ENCODE data around the gene SMCR8.
A peak's percentile ranks its signal among the peaks of the same experiment; 100 is the strongest.
"Not testable (repeated sequence)": the region's sequence is repeated elsewhere in the genome, so short reads cannot be mapped to it uniquely, and the experiment has no call there.

SMCR8 gene, protein sequence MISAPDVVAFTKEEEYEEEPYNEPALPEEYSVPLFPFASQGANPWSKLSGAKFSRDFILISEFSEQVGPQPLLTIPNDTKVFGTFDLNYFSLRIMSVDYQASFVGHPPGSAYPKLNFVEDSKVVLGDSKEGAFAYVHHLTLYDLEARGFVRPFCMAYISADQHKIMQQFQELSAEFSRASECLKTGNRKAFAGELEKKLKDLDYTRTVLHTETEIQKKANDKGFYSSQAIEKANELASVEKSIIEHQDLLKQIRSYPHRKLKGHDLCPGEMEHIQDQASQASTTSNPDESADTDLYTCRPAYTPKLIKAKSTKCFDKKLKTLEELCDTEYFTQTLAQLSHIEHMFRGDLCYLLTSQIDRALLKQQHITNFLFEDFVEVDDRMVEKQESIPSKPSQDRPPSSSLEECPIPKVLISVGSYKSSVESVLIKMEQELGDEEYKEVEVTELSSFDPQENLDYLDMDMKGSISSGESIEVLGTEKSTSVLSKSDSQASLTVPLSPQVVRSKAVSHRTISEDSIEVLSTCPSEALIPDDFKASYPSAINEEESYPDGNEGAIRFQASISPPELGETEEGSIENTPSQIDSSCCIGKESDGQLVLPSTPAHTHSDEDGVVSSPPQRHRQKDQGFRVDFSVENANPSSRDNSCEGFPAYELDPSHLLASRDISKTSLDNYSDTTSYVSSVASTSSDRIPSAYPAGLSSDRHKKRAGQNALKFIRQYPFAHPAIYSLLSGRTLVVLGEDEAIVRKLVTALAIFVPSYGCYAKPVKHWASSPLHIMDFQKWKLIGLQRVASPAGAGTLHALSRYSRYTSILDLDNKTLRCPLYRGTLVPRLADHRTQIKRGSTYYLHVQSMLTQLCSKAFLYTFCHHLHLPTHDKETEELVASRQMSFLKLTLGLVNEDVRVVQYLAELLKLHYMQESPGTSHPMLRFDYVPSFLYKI

DNA sequence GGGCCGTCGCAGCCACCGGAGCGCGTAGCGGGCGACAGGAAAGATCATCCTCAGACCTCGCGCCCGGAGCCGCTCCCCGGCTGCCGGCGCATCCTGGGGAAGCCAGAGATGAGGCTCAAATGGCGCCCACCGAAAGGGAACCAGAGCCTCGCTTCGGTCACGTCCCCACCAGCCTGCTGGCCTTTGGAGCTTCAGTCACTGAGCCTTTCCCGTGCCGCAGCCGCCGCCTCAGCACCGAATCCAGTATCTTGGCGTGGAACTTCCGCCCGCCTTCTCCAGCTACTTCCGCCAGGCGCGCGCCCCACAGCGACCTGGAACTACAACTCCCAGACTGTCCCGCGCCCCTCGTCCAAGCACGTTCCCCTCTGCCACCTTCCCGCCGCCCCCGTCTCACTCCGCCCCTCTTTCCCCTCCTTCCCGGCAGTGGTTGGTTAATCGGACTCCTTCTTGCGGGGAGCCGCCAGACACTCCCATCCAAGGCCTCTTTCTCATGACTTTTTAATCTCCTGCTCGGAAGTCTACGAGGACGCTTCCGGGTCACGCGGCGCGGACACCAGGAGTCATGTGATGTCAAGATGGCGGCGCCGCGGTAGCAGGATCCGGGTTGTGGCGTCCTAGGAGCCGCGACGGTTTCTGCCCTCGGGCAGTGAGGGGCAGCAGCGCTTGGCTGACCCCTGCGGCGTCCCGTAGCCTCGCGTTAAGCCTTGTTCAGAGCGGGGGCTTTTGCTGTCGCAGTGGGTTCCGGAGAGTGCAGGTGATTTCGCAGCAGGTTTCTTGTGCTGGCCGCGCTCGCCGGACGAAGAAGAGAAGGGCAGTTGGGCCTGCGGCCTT, at the start of gene SMCR8, which contains the start of gene TOP3A:
Gene SMCR8 (plus strand): TSS at position 563 of the 831 bp plus-strand sequence. CDS start 497 bp downstream, outside the sequence.
Gene TOP3A (minus strand): TSS at position 264 of the 831 bp plus-strand sequence. CDS start 216 bp downstream, at position 48.
- peak; percentile 100 for DNase-seq (ENCODE audit: low spot score)

DNA sequence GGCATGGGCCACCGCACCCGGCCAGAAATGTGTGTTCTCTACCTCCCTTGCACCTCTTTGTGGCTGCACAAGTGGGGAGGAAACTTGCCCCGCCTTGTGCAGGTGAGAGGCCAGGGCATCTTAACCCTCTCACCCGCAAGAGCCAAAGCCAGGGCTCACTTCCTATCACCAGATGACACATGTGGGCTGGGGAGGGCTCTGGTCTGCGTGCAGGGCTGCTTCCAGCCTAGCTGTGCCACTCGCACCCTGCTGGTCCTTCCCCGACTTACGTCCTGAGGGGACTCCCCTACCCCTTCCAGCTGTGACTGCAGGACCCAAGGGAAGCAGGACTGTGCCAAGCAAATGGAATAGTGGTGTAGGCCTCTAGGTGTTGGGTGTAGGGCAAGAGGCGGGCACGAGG, 47.7 kb upstream of the SMCR8 start:
- DNase-seq (ENCODE audit: low spot score) = no peak

DNA sequence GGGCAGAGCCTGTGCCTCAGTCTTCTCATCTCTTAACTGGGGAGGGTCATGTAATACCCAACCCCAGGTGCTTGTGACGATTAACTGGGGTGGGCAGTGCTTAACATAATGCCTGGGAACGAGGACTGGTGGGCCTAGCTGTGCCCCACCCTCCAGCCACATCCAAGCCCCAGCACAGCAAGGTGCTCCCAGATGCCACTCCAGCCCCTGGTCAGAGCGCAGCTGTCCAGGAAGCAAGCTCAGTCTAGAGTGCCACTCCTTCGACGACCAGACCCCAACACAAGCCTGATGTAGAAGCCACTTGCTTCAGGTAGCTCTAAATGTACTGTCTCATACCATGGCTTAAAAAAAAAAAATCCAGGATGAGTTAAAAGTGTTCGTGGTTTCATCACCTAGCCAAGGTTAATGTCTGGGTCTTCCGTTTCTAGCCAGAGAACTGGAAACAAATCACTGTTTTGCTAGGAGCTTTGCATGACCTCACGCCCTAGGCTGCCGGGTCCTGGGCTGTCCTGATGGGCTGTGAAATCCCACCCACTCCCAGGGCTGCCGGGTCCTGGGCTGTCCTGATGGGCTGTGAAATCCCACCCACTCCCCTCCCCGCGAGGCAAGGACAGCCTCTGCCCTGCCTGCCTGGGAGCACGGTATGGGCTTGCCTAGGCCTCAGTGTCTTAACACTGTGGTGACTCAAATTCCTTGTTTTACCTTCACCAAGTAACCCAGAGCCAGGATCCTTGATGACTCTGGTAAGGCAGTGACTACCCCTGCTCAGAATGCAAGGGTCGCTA, 47.0 kb upstream of the SMCR8 start:
- DNase-seq (ENCODE audit: low spot score) = no peak

DNA sequence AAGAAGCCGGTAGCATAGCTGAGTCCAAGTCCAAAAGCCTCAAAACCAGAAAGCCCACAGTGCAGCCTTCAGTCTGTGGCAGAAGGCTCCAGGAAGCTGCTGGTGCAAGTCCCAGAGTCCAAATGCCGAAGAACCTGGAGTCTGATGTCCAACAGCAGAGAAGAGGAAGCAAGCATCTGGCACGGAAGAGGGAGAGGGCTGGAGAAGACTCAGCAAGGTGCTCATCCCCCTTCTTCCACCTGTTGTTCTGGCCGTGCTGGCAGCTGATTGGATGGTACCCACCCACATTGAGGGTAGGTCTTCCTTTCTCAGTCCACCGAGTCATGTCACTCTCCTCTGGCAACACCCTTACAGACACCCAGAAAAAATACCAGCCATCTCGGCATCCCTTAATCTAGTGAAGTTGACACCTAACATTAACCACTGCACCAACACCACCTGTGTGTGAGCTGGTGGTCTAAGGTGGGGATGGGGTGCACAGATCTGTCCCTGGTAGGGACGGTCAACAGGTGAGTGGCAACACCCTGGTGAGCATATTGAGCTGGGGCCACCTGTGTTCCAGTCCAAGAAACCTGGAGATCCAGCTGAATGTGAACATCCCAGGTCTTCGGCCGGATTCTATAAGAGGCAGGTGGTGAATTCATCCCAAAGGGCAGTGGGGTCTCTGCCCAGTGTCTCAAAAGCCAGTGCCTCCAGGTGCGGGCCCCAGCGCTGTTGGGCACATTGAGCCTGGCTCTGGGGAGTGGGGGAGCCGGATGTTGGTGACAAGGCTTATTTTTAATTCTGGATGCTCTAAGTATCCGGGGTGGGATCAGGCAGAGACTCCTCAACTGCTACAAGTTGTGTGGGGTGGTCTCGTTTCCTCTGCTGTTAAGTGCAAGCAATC, 44.8 kb upstream of the SMCR8 start:
- no peak for DNase-seq (ENCODE audit: low spot score)

DNA sequence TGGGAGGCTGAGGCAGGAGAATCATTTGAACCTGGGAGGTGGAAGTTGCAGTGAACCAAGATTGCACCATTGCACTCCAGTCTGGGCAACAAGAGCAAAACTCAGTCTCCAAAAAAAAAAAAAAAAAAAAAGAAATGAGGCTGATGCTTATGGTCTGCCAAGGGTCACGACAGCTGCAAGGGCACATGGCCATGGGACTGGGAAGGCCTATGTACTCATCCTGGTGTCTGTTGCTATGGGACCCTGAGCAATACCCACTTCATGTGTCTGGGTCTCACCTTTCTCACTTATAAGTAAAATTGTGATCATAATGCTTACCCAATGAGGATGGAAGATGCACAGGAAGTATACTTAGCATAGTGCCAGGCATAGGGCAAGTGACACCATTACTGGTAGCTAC, 38.0 kb upstream of the SMCR8 start:
- no peak for DNase-seq (ENCODE audit: low spot score)

DNA sequence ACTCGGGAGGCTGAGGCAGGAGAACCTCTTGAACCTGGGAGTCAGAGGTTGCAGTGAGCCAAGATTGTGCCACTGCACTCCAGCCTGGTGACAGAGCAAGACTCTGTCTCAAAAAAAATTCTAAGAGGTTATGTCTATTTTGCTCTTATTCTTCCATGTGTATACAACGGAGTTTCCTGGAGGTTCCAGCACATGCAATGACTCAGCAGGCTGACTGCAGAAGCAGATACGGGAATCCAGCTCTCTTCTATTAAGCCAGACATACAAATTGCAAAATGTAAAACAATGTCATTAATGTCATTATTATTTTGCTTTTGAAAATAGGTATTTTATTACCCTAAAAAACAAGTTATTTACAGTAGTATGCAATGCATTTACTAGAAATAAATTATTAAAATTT, 36.2 kb upstream of the SMCR8 start:
- DNase-seq (ENCODE audit: low spot score) = no peak

DNA sequence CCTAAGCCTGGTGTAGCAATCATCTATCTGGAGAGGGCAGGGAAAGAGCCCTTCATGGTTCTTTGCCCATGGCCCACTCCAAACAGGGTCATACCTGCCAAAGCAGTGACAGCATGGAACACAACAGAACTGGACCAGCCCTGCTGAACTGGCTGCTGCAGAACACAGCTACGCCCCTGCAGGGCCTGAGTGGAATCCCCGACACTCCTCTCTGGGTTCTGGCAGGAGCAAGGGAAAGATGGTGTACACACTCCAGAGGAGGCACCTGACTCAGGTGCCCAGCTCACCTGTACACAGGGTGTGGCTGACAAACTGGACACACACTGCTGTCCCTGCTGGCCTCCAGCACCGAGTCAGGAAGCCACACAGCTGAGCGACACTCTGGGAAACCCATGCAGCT, 34.8 kb upstream of the SMCR8 start:
- DNase-seq (ENCODE audit: low spot score) = no peak

DNA sequence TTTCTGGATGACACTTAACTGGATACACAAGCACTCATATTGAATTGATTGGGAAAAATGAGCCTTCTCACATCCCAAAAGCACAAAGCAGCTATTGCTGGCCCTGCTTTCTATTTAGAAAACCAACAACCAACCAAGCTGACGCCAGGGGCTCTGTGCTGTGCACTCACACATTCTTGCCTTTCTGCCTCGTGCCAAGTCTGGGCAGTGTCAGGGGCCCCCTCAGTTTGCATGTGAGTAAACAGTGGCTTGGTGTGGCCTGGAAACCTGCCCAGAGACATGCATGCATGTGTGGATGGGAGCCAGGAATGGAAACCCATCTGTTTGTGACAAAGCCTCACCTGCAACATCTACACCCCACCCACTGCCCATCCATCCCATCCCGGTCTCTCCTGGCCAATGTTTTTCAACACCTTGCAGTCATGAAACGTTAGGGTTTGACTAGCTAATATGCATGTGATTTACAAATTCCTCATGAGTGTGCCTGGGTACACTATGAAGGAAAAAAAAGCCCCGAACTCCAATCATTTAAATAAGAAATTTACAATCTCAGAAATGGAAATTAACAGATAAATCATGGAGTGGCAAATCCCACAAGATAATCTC, 34.2 kb upstream of the SMCR8 start:
- DNase-seq (ENCODE audit: low spot score) = no peak

DNA sequence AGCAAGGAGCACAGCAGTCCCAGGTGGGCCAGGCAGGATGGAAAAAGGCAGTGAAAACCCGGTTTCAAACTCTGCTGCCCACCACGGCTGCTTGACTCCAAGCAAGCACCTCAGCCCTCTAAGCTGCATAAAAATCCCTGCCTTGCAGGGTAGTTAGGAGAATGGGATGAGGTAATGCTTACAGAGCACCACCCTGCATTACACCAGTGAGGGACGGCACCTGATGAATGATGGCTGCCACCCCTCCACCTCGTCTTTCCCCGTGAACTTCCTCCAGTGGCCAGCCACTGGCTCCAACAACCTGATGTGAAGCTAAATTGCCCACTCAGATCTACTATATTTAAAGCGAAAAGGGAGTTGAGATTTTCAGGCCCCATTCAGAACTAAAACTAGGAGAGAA, 33.3 kb upstream of the SMCR8 start:
- no peak for DNase-seq (ENCODE audit: low spot score)

DNA sequence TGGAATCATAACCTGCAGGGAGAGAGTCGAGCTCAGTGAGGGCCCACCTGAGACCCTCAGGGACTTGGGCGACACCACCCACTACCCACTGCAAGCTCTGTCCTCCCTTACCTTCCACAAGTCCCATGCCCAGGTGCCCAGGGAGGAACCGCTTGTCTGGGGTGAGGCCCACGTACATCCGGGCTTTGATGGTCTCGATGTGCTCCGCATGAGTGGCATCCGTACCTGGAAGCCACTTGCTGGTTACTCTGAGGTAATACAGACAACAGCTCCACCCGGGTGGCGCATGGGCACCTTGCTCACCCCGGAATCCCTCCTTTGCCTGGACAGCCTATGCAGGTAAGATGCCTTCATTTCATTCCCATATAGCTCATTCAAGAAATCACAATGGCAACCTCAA, 29.8 kb upstream of the SMCR8 start:
- no peak for DNase-seq (ENCODE audit: low spot score)

DNA sequence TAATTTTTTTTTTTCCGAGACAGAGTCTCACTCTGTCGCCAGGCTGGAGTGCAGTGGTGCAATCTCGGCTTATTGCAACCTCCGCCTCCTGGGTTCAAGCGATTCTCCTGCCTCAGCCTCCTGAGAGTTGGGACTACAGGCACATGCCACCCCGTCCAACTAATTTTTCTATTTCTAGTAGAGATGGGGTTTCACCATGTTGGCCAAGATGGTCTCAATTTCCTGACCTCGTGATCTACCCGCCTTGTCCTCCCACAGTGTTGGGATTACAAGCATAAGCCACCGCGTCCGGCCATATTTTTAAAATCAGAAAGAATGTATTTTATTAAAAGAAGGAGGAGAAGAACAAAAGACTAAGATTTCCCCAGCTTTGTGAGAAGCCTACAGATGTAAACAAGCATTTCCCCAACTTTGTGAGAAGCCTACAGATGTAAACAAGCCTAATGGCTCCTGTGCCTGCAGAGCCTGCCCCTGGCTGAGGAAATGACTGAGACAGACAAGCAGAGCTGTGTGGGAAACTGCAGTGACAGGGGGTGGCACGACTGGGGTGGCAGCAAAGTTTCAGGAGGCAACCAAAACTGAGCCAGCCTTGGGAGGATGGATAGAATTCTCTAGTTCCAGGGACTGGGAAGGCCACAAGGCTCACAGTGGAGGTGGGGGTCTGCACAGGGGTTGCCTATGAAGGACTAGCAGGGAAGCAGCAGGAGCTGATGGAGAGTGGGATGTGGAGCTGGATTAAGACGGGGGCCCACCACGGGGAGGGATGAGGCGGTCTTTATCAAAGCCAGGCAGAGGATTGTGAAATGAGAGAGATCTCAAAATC, 23.2 kb upstream of the SMCR8 start:
- no peak for DNase-seq (ENCODE audit: low spot score)

DNA sequence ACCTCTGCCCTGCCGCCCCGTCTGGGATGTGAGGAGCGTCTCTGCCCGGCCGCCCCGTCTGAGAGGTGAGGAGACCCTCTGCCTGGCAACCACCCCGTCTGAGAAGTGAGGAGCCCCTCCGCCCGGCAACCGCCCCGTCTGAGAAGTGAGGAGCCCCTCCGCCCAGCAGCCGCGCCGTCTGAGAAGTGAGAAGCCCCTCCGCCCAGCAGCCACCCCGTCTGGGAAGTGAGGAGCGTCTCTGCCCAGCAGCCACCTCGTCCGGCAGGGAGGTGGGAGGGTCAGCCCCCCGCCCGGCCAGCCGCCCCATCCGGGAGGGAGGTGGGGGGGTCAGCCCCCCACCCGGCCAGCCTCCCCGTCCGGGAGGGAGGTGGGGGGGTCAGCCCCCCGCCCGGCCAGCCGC, 17.0 kb upstream of the SMCR8 start:
- not testable (repeated sequence) for DNase-seq (ENCODE audit: low spot score)

DNA sequence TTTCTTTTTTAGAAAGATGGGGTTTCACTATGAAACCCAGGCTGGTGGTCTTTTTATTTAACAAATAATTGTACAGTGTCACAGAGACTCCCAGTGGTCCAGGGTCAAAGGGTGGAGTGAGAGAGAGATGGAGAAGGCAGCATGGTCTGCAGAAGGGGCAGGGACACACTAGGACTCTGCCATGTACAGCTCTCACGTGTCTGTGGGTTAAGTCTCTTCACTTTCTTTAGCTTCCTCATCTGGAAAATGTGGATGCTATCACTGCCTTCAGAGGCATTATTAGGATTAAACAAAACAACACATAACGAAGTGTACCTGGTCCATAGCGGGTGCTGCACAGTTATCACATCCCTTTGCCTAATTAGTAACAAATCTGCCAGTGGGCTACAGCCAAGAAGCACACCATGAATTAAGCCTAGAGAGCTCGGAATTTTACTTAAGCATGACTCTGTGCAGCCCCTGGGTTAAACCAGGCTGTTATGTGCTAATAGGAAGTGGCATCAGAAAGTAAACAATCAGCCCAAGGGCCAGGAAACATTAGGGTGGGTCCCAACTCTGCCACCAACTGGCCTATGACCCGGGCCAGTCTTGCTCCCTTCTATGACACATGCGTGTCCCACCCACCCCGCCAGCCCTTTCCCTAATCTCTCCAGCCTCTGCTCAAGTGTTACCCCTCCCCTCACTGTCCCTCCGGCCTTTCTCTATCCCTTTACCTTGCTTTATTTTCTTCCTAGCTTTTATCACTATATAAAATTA, 14.2 kb upstream of the SMCR8 start:
- DNase-seq (ENCODE audit: low spot score) = no peak

DNA sequence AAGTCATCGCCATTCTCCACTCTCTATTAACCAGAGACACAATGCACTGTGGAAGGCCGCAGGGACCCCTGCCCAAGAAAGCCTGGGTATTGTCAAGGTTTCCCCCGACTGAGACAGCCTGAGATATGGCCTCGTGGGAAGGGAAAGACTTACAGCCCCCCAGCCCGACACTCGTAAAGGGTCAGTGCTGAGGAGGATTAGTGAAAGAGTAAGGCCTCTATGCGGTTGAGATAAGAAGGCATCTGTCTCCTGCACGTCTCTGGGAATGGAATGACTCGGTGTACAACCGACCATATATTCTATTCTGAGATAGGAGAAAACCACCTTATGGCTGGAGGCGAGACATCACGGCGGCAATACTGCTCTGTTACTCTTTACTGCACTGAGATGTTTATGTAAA, 11.9 kb upstream of the SMCR8 start:
- DNase-seq (ENCODE audit: low spot score) = not testable (repeated sequence)

DNA sequence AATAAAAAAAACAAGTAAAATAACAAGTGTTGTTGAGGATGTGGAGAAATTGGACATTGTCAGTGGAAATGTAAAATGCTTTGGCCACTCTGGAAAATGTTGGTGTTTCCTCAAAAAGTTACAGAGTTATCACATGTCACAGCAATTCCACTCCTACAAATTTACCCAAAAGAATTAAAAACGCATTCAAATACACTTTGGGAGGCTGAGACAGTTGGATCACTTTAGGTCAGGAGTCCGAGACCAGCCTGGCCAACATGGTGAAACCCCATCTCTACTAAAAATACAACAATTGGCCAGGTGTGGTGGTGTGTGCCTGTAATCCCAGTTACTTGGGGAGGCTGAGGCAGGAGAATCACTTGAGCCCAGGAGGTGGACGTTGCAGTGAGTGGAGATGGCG, 5.9 kb upstream of the SMCR8 start:
- DNase-seq (ENCODE audit: low spot score) = no peak

DNA sequence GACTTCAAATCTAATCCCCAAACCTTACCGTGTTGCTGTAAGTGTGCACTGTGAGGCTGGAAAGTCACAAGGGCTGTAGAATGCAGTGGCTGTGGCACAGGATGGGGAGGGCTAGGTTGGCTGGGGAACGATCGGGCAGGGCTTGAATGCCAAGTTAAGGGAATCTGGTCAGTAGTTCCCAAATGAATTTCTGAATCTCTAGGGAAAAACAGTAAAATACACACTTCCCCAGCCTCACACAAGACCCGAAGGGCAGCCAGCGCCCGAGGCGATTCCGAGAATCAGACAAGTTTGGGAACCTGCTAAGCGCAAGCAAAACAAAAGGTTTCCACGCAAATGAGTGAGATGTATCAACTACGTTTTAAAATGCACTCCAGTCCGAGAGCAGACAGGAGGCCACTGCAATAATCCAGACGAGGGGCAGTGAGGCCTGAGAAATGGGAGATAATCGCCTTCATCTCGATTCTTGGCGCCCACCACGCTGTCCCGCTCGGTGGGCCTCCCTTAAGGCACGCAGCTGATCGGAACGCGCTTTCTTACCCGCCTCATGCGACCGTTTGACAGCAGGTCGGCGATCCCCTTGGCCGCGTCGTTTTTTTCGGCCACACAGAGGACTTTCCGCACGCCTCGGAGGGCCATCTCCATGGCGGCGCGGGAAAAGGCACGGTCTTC, 898 bp upstream of the SMCR8 start:
- DNase-seq (ENCODE audit: low spot score) = no peak

DNA sequence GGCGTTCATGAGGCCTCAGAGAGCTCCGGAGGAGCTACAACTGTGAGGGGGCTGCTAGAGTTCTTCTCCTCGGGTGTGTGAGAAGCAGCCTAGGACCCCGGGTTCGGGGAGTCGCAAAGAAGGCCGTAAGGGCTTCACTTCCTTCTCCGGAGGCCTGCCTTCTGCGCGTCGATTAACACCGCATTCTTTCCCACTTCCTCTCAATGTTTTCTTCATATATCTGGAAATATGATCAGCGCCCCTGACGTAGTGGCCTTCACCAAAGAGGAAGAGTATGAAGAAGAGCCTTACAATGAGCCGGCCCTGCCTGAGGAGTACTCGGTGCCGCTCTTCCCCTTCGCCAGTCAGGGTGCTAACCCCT, 449 bp downstream of the SMCR8 start:
- DNase-seq (ENCODE audit: low spot score) = no peak

DNA sequence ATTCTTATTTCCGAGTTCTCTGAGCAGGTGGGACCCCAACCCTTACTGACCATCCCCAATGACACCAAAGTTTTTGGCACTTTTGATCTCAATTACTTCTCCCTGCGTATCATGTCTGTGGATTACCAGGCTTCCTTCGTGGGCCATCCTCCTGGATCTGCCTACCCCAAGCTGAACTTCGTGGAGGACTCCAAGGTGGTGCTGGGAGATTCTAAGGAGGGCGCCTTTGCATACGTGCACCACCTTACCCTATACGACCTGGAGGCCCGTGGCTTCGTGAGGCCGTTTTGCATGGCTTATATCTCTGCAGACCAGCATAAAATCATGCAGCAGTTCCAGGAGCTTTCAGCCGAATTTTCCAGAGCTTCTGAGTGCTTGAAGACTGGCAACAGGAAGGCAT, 868 bp downstream of the SMCR8 start:
- no peak for DNase-seq (ENCODE audit: low spot score)

Data from left forelimb (tissue), 1 donor.